Measurements from ENCODE around the gene HBE1. TPM values are rescaled to one million over a fixed set of nuclear protein-coding genes. Genes with fewer than 3 reads are reported as not detected.
A peak's percentile ranks its signal among the peaks of the same experiment; 100 is the strongest.

Gene HBE1
- total and polyA plus RNA-seq, 9 of the 15 experiments (the other 6 are each of a cell fraction or from before 2014, with no cell fraction given): 612 to 10,250 (median 2,181) TPM

- TF ChIP-seq TGIF2 (CRISPR knock-in tag; IDR thresholded peaks at IDR 0.05): no peak
- peak; percentile 77 for TF ChIP-seq MEIS2 (IDR thresholded peaks at IDR 0.05; ENCODE audit: partially characterized antibody)
- TF ChIP-seq CHCHD3 (CRISPR knock-in tag; IDR thresholded peaks at IDR 0.05): no peak
- peak; percentile 59 for TF ChIP-seq RNF2 (IDR thresholded peaks at IDR 0.05)
- peak; percentile 30; the same call in 1 of the 2 replicates for TF ChIP-seq ZEB2 (IDR thresholded peaks at IDR 0.05)
- TF ChIP-seq, protein P1, sequence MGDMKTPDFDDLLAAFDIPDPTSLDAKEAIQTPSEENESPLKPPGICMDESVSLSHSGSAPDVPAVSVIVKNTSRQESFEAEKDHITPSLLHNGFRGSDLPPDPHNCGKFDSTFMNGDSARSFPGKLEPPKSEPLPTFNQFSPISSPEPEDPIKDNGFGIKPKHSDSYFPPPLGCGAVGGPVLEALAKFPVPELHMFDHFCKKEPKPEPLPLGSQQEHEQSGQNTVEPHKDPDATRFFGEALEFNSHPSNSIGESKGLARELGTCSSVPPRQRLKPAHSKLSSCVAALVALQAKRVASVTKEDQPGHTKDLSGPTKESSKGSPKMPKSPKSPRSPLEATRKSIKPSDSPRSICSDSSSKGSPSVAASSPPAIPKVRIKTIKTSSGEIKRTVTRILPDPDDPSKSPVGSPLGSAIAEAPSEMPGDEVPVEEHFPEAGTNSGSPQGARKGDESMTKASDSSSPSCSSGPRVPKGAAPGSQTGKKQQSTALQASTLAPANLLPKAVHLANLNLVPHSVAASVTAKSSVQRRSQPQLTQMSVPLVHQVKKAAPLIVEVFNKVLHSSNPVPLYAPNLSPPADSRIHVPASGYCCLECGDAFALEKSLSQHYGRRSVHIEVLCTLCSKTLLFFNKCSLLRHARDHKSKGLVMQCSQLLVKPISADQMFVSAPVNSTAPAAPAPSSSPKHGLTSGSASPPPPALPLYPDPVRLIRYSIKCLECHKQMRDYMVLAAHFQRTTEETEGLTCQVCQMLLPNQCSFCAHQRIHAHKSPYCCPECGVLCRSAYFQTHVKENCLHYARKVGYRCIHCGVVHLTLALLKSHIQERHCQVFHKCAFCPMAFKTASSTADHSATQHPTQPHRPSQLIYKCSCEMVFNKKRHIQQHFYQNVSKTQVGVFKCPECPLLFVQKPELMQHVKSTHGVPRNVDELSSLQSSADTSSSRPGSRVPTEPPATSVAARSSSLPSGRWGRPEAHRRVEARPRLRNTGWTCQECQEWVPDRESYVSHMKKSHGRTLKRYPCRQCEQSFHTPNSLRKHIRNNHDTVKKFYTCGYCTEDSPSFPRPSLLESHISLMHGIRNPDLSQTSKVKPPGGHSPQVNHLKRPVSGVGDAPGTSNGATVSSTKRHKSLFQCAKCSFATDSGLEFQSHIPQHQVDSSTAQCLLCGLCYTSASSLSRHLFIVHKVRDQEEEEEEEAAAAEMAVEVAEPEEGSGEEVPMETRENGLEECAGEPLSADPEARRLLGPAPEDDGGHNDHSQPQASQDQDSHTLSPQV (IDR thresholded peaks at IDR 0.05): peak; percentile 92
- TF ChIP-seq PKNOX1 (IDR thresholded peaks at IDR 0.05): peak; percentile 57
- peak in 1 of 2 experiments; percentile 57; a peak in 2 of 4 replicates for TF ChIP-seq KDM1A (IDR thresholded peaks at IDR 0.05)
- peak; percentile 72 for TF ChIP-seq CXXC5 (CRISPR knock-in tag; IDR thresholded peaks at IDR 0.05)
- no peak for TF ChIP-seq ZNF740 (CRISPR knock-in tag; IDR thresholded peaks at IDR 0.05)
- TF ChIP-seq ZNF740 (tag; IDR thresholded peaks at IDR 0.05): peak in 1 of 2 experiments; percentile 43; a peak in 1 of 4 replicates
- TF ChIP-seq MITF (IDR thresholded peaks at IDR 0.05): peak; percentile 81; the same call in 1 of the 2 replicates
- no peak for TF ChIP-seq BCLAF1 (IDR thresholded peaks at IDR 0.05; ENCODE audit: borderline replicate concordance in 1 of 2, control insufficient read depth in 1 of 2, low read depth in 2 of 2, low read length in 1 of 2)
- TF ChIP-seq ETV1 (tag; conservative IDR thresholded peaks at IDR 0.05; ENCODE audit: low read depth): peak; percentile 51; the same call in 1 of the 2 replicates
- TF ChIP-seq ATF1 (CRISPR knock-in tag; IDR thresholded peaks at IDR 0.05): no peak
- TF ChIP-seq ATF1 (tag; IDR thresholded peaks at IDR 0.05): peak; percentile 35
- TF ChIP-seq CTBP1 (IDR thresholded peaks at IDR 0.05; ENCODE audit: borderline replicate concordance): peak; percentile 17; the same call in 1 of the 2 replicates
These were observed 11.0 kb downstream of the HBE1 start (continued) for GRCh38 chr11:5258543-5259262.

All from K562 (cell line).